Activated naive CD8-positive, alpha-beta T cell (primary cell): ENCODE data around the gene FCAMR.

Experiments
- H3K27ac Mint-ChIP-seq: one replicate; pipeline ENCODE4 v1.8.0; 2021; ENCODE audit warnings: mixed read lengths
- H3K27me3 Mint-ChIP-seq: one replicate; pipeline ENCODE4 v1.8.0; 2021; ENCODE audit warnings: mixed read lengths
- H3K36me3 Mint-ChIP-seq: one replicate; pipeline ENCODE4 v1.8.0; 2021; ENCODE audit warnings: mixed read lengths
- H3K4me1 Mint-ChIP-seq: one replicate; pipeline ENCODE4 v1.8.0; 2021; ENCODE audit warnings: low read depth, mixed read lengths
- H3K4me3 Mint-ChIP-seq: one replicate; pipeline ENCODE4 v1.8.0; 2021; ENCODE audit warnings: mild to moderate bottlenecking, mixed read lengths
- H3K9me3 Mint-ChIP-seq: one replicate; pipeline ENCODE4 v1.8.0; 2021; ENCODE audit warnings: low read depth, mixed read lengths

Gene FCAMR

DNA sequence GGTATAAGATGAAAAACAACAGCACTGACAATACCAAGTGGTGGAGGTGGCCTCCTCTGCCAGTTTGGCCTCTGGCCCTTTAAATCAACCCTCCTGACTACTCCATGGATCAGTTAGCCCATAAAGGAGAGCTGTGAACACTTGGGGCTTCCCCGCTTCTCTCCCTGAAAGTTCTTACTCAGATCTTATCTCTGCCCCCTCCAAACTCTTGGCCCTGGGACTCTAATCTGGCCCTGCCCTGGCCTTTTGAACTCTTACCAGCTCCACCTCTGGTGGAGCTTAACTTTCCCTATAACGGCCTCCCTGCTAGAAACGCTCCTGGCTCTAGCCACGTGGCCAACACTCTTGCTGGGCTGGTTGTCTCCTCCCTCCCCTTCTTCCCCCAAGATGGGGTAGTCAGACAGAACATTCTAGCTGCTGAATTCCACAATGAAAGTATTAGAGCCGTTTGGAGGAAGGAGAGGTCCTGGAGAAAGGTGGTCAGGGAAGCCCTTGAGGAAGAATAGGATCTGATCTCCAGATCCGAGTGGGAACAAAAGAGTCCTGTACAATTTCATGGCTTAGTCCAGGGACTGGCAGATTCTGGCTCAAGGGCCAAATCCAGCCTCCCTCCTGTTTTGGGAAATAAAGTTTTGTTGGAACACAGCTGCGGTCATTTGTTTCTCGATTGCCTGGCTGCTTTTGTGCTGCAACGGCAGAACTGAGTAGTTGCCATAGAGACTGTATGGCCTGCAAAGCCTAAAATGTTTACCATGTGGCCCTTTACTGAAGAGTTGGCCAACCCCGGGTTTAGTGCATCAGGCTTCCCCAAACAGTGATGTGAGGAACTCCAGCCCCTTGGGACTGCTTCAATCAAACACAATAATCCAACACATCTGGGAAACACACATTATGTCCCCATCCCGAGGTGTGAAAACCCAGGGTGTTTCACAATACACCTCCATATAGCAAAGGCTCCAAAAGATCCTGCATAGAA, 14.5 kb downstream of the FCAMR start:
- Mint-ChIP-seq H3K4me3 (no peak overlapping the region), H3K9me3 (no peaks in the 10 kb centered on the region), H3K27me3 (no peaks in the 10 kb centered on the region), H3K27ac (no peak overlapping the region), H3K4me1 (no peaks in the 10 kb centered on the region), H3K36me3 (no peaks in the 10 kb centered on the region)

DNA sequence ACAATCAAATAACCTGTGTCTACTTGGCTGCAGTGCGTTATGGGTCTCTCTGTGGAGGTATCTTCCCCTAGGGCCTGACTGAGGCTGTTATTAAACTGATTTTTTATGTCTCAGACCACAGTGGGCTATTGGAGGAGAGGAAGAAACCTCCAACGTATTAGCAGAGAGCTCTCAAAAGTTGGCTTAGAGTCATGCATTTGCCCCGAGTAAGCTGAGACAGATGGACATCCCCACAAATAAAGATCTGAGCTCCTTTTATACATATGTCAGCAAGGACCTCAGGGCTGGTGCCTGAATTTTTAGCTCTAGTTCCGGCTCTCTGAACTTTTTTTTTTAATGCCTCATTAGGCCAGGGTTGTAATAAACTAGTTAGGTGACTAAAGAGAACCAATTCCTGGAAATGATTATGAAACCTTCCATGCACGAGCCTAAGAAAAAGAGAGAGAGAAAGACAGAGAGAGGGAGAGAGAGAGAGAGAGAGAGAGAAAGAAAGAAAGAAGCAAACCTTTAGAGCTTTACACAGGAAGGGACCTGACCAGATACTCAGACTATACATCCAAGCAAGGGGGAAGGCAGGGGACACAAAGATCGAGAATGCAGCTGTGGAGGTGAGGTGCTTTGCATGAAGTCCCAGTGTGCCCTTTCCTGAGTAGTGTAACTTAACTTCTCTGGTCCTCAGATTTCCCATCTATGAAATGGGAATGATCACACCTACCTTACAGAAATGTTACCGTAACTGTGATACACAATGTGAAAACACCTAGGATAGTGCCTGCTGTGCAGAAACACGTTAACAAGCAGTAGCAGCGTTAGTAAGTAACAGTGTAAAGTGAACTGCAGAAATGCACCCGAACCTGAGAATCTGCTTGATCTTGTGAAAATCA, 15.6 kb downstream of the FCAMR start:
- H3K4me1 Mint-ChIP-seq, result no peaks in the 10 kb centered on the region
- H3K36me3 Mint-ChIP-seq, result peaks cover 5% of the 10 kb centered on the region
- no peak overlapping the region for H3K4me3 Mint-ChIP-seq
- no peak overlapping the region for H3K27ac Mint-ChIP-seq
- no peaks in the 10 kb centered on the region for H3K9me3 Mint-ChIP-seq
- H3K27me3 Mint-ChIP-seq, result no peaks in the 10 kb centered on the region

- no peak overlapping the region for H3K4me3 Mint-ChIP-seq
- H3K27me3 Mint-ChIP-seq, result no peaks in the 10 kb centered on the region
- H3K9me3 Mint-ChIP-seq, result no peaks in the 10 kb centered on the region
- H3K4me1 Mint-ChIP-seq, result no peaks in the 10 kb centered on the region
- H3K36me3 Mint-ChIP-seq, result peaks cover 5% of the 10 kb centered on the region
- H3K27ac Mint-ChIP-seq, result no peak overlapping the region
Measured at GRCh38 chr1:206953626-206954025, 16.6 kb downstream of the FCAMR start.

DNA sequence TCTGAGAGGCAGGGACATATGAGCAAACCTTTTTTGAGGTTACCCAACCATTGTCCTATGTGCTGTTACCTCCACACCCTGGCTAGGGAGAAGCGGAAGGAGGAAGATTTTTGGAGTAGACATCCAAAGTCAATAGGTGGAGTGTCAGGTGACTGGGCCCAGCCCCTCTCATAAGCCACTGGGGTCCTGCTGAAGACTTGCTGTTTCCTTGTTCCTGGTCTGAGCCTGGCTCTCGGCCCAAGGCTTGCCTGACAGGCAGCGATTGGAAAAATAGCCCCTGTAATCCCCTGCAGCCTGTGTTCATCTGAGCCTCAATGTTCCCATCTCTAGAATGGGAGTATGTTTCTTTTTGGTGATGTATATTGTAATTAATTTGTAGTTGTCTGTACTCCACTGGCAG, 17.1 kb downstream of the FCAMR start:
- Mint-ChIP-seq H3K27me3 (no peaks in the 10 kb centered on the region), H3K4me1 (no peaks in the 10 kb centered on the region), H3K36me3 (peaks cover 5% of the 10 kb centered on the region), H3K27ac (no peak overlapping the region), H3K9me3 (no peaks in the 10 kb centered on the region), H3K4me3 (no peak overlapping the region)

DNA sequence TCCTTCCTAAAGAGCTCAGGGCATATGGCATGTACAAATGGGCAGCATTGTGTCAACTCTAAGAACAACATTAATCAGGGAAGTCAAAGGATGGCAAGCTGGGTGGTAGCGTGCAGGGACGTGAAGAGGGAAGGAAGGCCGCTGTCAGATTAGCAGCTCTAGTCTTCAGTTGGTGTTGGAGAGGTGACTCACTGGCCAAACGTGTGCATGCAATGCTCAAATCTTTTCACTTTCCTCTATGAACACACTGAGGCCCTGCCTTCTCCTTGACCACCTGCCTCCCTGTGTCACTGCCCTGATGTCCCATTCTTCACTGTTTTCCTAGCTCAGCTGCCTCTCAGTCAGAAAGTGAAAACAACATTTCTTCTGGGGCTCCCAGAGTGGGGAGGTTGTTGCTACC, 18.1 kb downstream of the FCAMR start:
- Mint-ChIP-seq H3K9me3 (no peaks in the 10 kb centered on the region), H3K27me3 (no peaks in the 10 kb centered on the region), H3K36me3 (peaks cover 5% of the 10 kb centered on the region), H3K27ac (no peak overlapping the region), H3K4me1 (no peaks in the 10 kb centered on the region), H3K4me3 (no peak overlapping the region)

- no peaks in the 10 kb centered on the region for H3K27me3 Mint-ChIP-seq
- no peaks in the 10 kb centered on the region for H3K4me1 Mint-ChIP-seq
- H3K36me3 Mint-ChIP-seq, result peaks cover 5% of the 10 kb centered on the region
- H3K27ac Mint-ChIP-seq, result no peak overlapping the region
- no peaks in the 10 kb centered on the region for H3K9me3 Mint-ChIP-seq
- no peak overlapping the region for H3K4me3 Mint-ChIP-seq
Measured at GRCh38 chr1:206951318-206952100, 18.8 kb downstream of the FCAMR start.

- no peak overlapping the region for H3K4me3 Mint-ChIP-seq
Measured at GRCh38 chr1:206949641-206950040, 20.6 kb downstream of the FCAMR start.

GRCh38 chr1:206949208-206949607, 21.1 kb downstream of the FCAMR start:
- H3K9me3 Mint-ChIP-seq, result no peaks in the 10 kb centered on the region
- H3K27ac Mint-ChIP-seq, result no peak overlapping the region
- no peak overlapping the region for H3K4me3 Mint-ChIP-seq
- H3K36me3 Mint-ChIP-seq, result peaks cover 5% of the 10 kb centered on the region
- peaks cover 2% of the 10 kb centered on the region for H3K27me3 Mint-ChIP-seq
- H3K4me1 Mint-ChIP-seq, result no peaks in the 10 kb centered on the region

More at GRCh38 chr1:206949641-206950040, 20.6 kb downstream of the FCAMR start:
- Mint-ChIP-seq H3K36me3 (peaks cover 5% of the 10 kb centered on the region), H3K9me3 (no peaks in the 10 kb centered on the region), H3K27me3 (peaks cover under 1% of the 10 kb centered on the region), H3K27ac (no peak overlapping the region), H3K4me1 (no peaks in the 10 kb centered on the region)

DNA sequence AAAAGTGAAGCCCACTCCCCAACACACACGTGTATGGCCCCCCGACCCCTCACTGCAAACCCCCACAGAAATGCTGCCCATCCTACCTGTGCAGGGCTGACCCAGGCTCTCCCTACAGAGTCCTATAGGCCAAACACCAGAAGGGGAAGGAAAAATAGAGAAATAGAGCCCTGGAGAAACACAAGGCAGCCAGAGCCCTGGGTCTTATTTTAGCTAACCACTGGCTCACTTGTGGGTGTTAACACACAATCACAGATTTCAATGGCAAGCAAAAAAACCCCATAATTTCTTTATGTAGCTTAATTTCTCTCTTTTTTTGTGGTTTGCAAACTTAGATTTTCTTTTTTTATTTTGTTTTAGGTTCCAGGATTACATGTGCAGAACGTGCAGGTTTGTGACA, 23.0 kb downstream of the FCAMR start:
- Mint-ChIP-seq H3K4me3 (no peak overlapping the region), H3K27ac (no peak overlapping the region), H3K27me3 (peaks cover 2% of the 10 kb centered on the region), H3K4me1 (no peaks in the 10 kb centered on the region), H3K9me3 (no peaks in the 10 kb centered on the region), H3K36me3 (peaks cover 5% of the 10 kb centered on the region)

- Mint-ChIP-seq H3K4me1 (no peaks in the 10 kb centered on the region), H3K9me3 (no peaks in the 10 kb centered on the region), H3K27ac (no peak within 1 kb of the TSS), H3K36me3 (peaks cover 5% of the 10 kb centered on the region), H3K27me3 (peaks cover 2% of the 10 kb centered on the region), H3K4me3 (no peak within 1 kb of the TSS)
Measured at GRCh38 chr1:206946261-206946660, 24.0 kb downstream of the FCAMR start, which contains the start of gene PIGR. Gene PIGR, minus strand, starts transcription at chr1:206946466. Its CDS starts 5,935 bp downstream, at chr1:206940531.

GRCh38 chr1:206945779-206946178, 24.5 kb downstream of the FCAMR start:
- H3K9me3 Mint-ChIP-seq, result no peaks in the 10 kb centered on the region

DNA sequence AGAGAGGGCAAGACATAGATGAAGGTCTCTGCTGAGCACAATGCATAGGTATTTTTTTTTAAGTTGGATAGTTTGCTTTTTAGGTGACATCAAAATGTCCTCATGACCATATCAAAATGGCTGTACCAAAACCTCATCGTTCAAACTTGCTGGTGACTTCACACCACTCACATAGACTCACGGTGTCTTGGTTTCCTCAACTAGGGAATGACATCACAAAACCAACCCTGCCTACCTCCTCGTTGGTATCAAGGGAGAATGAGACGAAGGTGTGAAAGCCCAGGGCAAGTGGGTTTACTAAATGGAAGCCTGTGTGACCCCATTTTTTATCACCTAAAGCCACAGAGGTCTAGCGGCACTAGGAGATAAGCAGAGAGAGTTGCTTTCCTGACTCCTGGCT, 25.6 kb downstream of the FCAMR start:
- peaks cover 2% of the 10 kb centered on the region for H3K27me3 Mint-ChIP-seq
- no peaks in the 10 kb centered on the region for H3K36me3 Mint-ChIP-seq
- H3K9me3 Mint-ChIP-seq, result no peaks in the 10 kb centered on the region
- no peak overlapping the region for H3K27ac Mint-ChIP-seq
- no peaks in the 10 kb centered on the region for H3K4me1 Mint-ChIP-seq
- H3K4me3 Mint-ChIP-seq, result no peak overlapping the region

More at GRCh38 chr1:206945779-206946178, 24.5 kb downstream of the FCAMR start:
- Mint-ChIP-seq H3K4me1 (no peaks in the 10 kb centered on the region), H3K4me3 (no peak overlapping the region), H3K27me3 (peaks cover 2% of the 10 kb centered on the region), H3K36me3 (peaks cover 5% of the 10 kb centered on the region), H3K27ac (no peak overlapping the region)

DNA sequence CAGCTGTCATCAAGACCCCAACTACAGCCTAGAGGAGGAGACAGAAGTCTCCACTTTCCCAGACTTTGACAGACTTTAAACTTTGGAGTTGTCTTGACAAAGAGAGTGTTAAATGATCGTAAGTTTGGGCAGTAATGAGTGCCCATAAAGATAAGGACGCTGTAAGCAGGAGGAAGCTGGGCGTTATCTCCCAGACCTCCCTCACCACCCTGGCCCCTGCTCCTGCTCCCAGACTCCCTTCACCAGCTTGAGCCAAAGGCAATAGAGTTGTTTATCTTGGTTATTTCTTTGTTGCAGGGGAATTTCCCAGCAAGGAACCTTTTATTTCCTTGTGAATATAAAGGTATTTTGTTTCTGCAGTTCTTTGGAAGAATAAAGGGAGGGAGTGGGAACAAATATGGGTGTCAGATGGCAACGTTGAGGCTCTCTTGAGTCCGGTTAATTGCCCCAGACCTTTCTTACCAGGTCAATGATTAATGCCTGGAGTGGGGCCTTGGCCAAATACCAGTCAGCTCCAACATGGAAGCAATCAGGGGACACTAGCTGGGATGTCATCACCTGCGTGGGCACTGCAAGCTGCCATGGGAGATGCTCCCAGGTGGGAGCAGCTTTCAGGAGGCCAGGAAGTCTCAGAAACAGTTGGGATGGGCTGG, 28.4 kb downstream of the FCAMR start:
- H3K4me3 Mint-ChIP-seq, result no peak overlapping the region

GRCh38 chr1:206940588-206940936, 29.7 kb downstream of the FCAMR start:
- no peaks in the 10 kb centered on the region for H3K9me3 Mint-ChIP-seq
- H3K4me1 Mint-ChIP-seq, result no peaks in the 10 kb centered on the region
- no peaks in the 10 kb centered on the region for H3K36me3 Mint-ChIP-seq
- no peak overlapping the region for H3K4me3 Mint-ChIP-seq
- no peak overlapping the region for H3K27ac Mint-ChIP-seq
- peaks cover 2% of the 10 kb centered on the region for H3K27me3 Mint-ChIP-seq

More for the DNA sequence above, 28.4 kb downstream of the FCAMR start:
- peaks cover 2% of the 10 kb centered on the region for H3K27me3 Mint-ChIP-seq
- H3K4me1 Mint-ChIP-seq, result no peaks in the 10 kb centered on the region
- no peak overlapping the region for H3K27ac Mint-ChIP-seq
- H3K36me3 Mint-ChIP-seq, result no peaks in the 10 kb centered on the region
- no peaks in the 10 kb centered on the region for H3K9me3 Mint-ChIP-seq
